SK-N-MC (cell line): ENCODE measurements around the gene COL6A2.

Experiments
- EZH2 ChIP-seq: fragments of 200-600 bp; sonication (generic); IDR thresholded peaks from one replicate; pipeline ENCODE4 v1.6.1; 2017; ENCODE audit warnings: antibody characterized with exemption
- FOXP2 ChIP-seq: optimal IDR thresholded peaks from 2 replicates; pipeline ENCODE3; 2011; ENCODE audit warnings: mild to moderate bottlenecking, moderate library complexity; ENCODE audit not compliant: insufficient read depth; ENCODE audit errors: extremely low read length, control extremely low read depth
- POLR2AphosphoS5 ChIP-seq: IDR thresholded peaks from 2 replicates; pipeline ENCODE4 v1.6.1; 2012; ENCODE audit warnings: mild to moderate bottlenecking, low read depth, low read length, borderline replicate concordance

GRCh38 chr21:46056450-46056903, 41.4 kb upstream of the COL6A2 start:
- TF ChIP-seq EZH2 (no peak), POLR2AphosphoS5 (no peak), FOXP2 (no peak)
